ENCODE measurements around the gene YIPF5. TPM values are rescaled to one million over a fixed set of nuclear protein-coding genes. Genes with fewer than 3 reads are reported as not detected.

Gene YIPF5
- total RNA-seq, 1 experiment from 2014 or later: 50.9 TPM

DNA sequence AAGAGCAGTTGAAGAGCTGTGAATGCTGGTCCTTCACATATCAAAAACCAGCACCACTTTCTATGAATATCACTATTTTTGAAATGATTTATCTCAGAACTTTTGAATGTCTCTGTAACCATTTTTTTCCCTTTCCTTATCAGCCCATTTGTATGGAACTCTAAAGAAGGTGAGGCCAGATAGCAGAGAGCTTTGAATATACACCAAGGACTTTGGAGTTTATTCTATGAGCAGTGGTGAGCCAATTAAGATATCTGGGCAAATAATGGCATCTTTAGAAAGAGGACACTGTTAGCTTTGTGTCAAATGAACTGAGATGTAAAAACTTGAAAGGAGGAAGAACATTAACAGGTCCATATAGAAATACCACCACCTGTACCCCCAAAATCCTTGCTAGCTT is 22.2 kb upstream of the YIPF5 start:
- H3K27me3 ChIP-seq (replicated peaks; ENCODE audit: insufficient read depth, low read depth, low read length, poor library complexity): no peaks in the 10 kb centered on the region

DNA sequence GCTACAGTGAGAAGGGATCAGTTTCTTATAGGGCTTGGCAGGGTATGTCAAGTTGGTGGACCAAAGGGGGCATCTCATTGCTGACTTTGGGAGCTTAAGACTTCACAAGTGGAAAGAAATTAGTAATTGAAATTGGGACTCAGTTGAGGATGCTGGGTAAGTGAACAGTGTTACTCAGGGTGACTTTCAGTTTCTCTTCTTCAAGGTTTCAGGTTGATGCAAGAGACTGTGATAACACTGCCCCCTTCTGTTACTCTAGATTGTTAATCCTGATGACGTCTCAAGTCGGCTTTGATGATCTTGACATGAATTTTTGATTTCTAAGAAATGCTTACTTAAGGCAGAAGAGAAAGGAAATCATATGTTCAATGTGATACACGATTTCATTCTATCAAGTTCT is 21.5 kb upstream of the YIPF5 start:
- no peaks in the 10 kb centered on the region for H3K9me3 ChIP-seq (ENCODE audit: low read depth, low read length, poor library complexity, severe bottlenecking)
- H3K4me3 ChIP-seq (ENCODE audit: low read depth, low read length, poor library complexity, severe bottlenecking): no peak overlapping the region
- peak; percentile 79 for DNase-seq (ENCODE audit: low spot score)
- no TSS peak for BruUV-seq (replicated peaks)
- ChIA-PET CTCF (interaction anchor here (0.6 kb wide), 1 partner anchor 1475 kb away, joined by 3 read pairs; no protein-coding TSS in a partner anchor), POLR2A (ENCODE audit: low non-redundant PET) (no interaction called here)
- TF ChIP-seq EZH2 (IDR thresholded peaks at IDR 0.05; ENCODE audit: borderline replicate concordance, low read depth, low read length, poor library complexity, severe bottlenecking): no peak
- TF ChIP-seq, protein P1, sequence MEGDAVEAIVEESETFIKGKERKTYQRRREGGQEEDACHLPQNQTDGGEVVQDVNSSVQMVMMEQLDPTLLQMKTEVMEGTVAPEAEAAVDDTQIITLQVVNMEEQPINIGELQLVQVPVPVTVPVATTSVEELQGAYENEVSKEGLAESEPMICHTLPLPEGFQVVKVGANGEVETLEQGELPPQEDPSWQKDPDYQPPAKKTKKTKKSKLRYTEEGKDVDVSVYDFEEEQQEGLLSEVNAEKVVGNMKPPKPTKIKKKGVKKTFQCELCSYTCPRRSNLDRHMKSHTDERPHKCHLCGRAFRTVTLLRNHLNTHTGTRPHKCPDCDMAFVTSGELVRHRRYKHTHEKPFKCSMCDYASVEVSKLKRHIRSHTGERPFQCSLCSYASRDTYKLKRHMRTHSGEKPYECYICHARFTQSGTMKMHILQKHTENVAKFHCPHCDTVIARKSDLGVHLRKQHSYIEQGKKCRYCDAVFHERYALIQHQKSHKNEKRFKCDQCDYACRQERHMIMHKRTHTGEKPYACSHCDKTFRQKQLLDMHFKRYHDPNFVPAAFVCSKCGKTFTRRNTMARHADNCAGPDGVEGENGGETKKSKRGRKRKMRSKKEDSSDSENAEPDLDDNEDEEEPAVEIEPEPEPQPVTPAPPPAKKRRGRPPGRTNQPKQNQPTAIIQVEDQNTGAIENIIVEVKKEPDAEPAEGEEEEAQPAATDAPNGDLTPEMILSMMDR (conservative IDR thresholded peaks at IDR 0.05; ENCODE audit: low read depth, low read length): peak; percentile 66
- intact Hi-C loops (cut with micrococcal nuclease; ENCODE audit: unreplicated experiment): no loop called here
- peaks cover 16% of the 10 kb centered on the region for H3K4me1 ChIP-seq (ENCODE audit: insufficient read depth, low read length, poor library complexity, severe bottlenecking)
- H3K27me3 ChIP-seq (replicated peaks; ENCODE audit: insufficient read depth, low read depth, low read length, poor library complexity): no peaks in the 10 kb centered on the region
- H3K27ac ChIP-seq (ENCODE audit: low read depth, low read length, poor library complexity, severe bottlenecking): no peak overlapping the region
- no peaks in the 10 kb centered on the region for H3K36me3 ChIP-seq (ENCODE audit: insufficient read depth, low read length, poor library complexity, severe bottlenecking)

More for the DNA sequence above, 22.2 kb upstream of the YIPF5 start:
- DNase-seq (ENCODE audit: low spot score): no peak
- TF ChIP-seq EZH2 (IDR thresholded peaks at IDR 0.05; ENCODE audit: borderline replicate concordance, low read depth, low read length, poor library complexity, severe bottlenecking): no peak
- TF ChIP-seq, protein P1 (conservative IDR thresholded peaks at IDR 0.05; ENCODE audit: low read depth, low read length): no peak
- H3K4me1 ChIP-seq (ENCODE audit: insufficient read depth, low read length, poor library complexity, severe bottlenecking): peaks cover 12% of the 10 kb centered on the region
- intact Hi-C loops (cut with micrococcal nuclease; ENCODE audit: unreplicated experiment): no loop called here
- H3K27ac ChIP-seq (ENCODE audit: low read depth, low read length, poor library complexity, severe bottlenecking): no peak overlapping the region
- POLR2A ChIA-PET (ENCODE audit: low non-redundant PET): no interaction called here
- CTCF ChIA-PET: no interaction called here
- H3K36me3 ChIP-seq (ENCODE audit: insufficient read depth, low read length, poor library complexity, severe bottlenecking): no peaks in the 10 kb centered on the region
- H3K9me3 ChIP-seq (ENCODE audit: low read depth, low read length, poor library complexity, severe bottlenecking): no peaks in the 10 kb centered on the region
- BruUV-seq (replicated peaks): no TSS peak
- H3K4me3 ChIP-seq (ENCODE audit: low read depth, low read length, poor library complexity, severe bottlenecking): no peak overlapping the region

DNA sequence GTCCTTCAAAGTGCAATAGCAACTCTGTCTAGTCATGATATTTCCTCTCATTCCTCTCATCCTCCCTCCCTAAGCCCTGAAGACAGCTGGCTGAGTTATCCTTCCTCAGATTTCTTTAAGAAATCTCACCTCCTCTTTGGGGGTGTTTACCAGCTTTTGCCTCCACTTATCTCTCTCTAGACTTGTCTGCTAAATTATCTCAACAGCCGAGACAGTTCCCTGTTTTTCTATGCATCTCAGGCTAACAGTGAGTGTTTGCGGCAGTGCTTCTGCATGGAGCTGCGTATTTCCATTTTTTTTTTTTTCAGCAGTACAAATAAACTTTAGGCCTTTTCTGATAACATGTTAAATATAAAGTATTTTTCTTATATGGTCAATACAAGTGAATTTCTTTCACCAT is 21.1 kb upstream of the YIPF5 start:
- intact Hi-C loops (cut with micrococcal nuclease; ENCODE audit: unreplicated experiment): no loop called here
- peaks cover 16% of the 10 kb centered on the region for H3K4me1 ChIP-seq (ENCODE audit: insufficient read depth, low read length, poor library complexity, severe bottlenecking)
- H3K9me3 ChIP-seq (ENCODE audit: low read depth, low read length, poor library complexity, severe bottlenecking): no peaks in the 10 kb centered on the region
- no TSS peak for BruUV-seq (replicated peaks)
- ChIA-PET CTCF (interaction anchor here (0.6 kb wide), 1 partner anchor 1475 kb away, joined by 3 read pairs; no protein-coding TSS in a partner anchor), POLR2A (ENCODE audit: low non-redundant PET) (no interaction called here)
- no peak for TF ChIP-seq EZH2 (IDR thresholded peaks at IDR 0.05; ENCODE audit: borderline replicate concordance, low read depth, low read length, poor library complexity, severe bottlenecking)
- H3K27ac ChIP-seq (ENCODE audit: low read depth, low read length, poor library complexity, severe bottlenecking): no peak overlapping the region
- DNase-seq (ENCODE audit: low spot score): no peak
- no peaks in the 10 kb centered on the region for H3K27me3 ChIP-seq (replicated peaks; ENCODE audit: insufficient read depth, low read depth, low read length, poor library complexity)
- H3K4me3 ChIP-seq (ENCODE audit: low read depth, low read length, poor library complexity, severe bottlenecking): no peak overlapping the region
- no peaks in the 10 kb centered on the region for H3K36me3 ChIP-seq (ENCODE audit: insufficient read depth, low read length, poor library complexity, severe bottlenecking)

DNA sequence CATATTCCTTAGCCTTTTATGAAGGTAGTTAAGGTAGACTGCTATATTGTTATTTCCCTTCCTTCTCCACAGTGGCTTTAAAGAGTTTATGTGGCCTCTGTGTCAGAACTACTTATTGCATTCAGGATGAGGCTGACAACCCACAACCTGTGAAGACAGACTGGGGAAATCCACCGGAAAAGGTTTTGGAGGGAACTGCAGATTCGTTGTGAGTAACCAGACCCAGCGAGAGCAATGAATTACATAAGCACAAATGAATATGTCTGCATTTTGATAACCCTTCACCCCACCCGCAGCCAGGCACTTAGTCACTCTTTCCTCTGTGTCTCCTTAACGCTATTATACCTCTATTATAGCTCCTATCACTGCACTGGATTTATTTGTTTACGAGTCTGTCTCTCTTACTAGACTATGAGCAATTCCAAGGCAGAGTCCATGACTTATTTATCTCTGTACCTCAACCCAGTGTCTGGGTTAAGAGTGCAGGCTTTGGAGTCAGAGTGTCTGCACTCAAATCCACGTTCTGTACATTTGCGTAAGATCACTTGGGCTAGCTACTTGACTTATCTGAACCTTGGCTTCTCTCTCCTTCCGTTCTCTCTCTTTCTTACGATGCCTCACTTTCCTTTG is 19.5 kb upstream of the YIPF5 start:
- no peaks in the 10 kb centered on the region for H3K9me3 ChIP-seq (ENCODE audit: low read depth, low read length, poor library complexity, severe bottlenecking)
- H3K36me3 ChIP-seq (ENCODE audit: insufficient read depth, low read length, poor library complexity, severe bottlenecking): no peaks in the 10 kb centered on the region
- H3K27me3 ChIP-seq (replicated peaks; ENCODE audit: insufficient read depth, low read depth, low read length, poor library complexity): no peaks in the 10 kb centered on the region
- no peak overlapping the region for H3K4me3 ChIP-seq (ENCODE audit: low read depth, low read length, poor library complexity, severe bottlenecking)
- TF ChIP-seq, protein P1 (conservative IDR thresholded peaks at IDR 0.05; ENCODE audit: low read depth, low read length): no peak
- TF ChIP-seq EZH2 (IDR thresholded peaks at IDR 0.05; ENCODE audit: borderline replicate concordance, low read depth, low read length, poor library complexity, severe bottlenecking): no peak
- POLR2A ChIA-PET (ENCODE audit: low non-redundant PET): no interaction called here
- no peak for DNase-seq (ENCODE audit: low spot score)
- H3K27ac ChIP-seq (ENCODE audit: low read depth, low read length, poor library complexity, severe bottlenecking): no peak overlapping the region
- intact Hi-C loops (cut with micrococcal nuclease; ENCODE audit: unreplicated experiment): no loop called here
- peaks cover 12% of the 10 kb centered on the region for H3K4me1 ChIP-seq (ENCODE audit: insufficient read depth, low read length, poor library complexity, severe bottlenecking)
- BruUV-seq (replicated peaks): no TSS peak
- CTCF ChIA-PET: no interaction called here

Data from A673 (cell line).